Keratinocyte (primary cell): ENCODE data around the gene IGSF8. TPM values are rescaled to one million over a fixed set of nuclear protein-coding genes. Genes with fewer than 3 reads are reported as not detected.

Experiments used
- DNase-seq: peaks from one replicate; pipeline ENCODE4 v3.0.0-alpha.2; 2011; ENCODE audit warnings: low read depth, missing footprints, low spot score
- FAIRE-seq: peaks from 2 replicates; lab custom pipeline; 2011; peaks lifted over from hg19 to GRCh38; lab: Jason Lieb, UNC
- H2AFZ ChIP-seq: 2 replicates; pipeline ENCODE4 v1.6.0; 2012; ENCODE audit warnings: low read length, control low read depth, inconsistent platforms; ENCODE audit not compliant: control insufficient read depth
- H3K27ac ChIP-seq: 2 replicates; pipeline ENCODE4 v1.5.1; 2011; ENCODE audit warnings: low read length; ENCODE audit not compliant: control insufficient read depth, insufficient read depth
- H3K27me3 ChIP-seq: 3 replicates; pipeline ENCODE4 v1.6.0; 2011; ENCODE audit warnings: low read length; ENCODE audit not compliant: control insufficient read depth, insufficient read depth; ENCODE audit errors: extremely low read depth
- H3K36me3 ChIP-seq, 2 experiments: 2 replicates in 1 of 2; 3 replicates in 1 of 2; pipeline ENCODE4 v1.5.1; 2011; ENCODE audit warnings: low read length in 2 of 2, mild to moderate bottlenecking in 1 of 2; ENCODE audit not compliant: control insufficient read depth in 2 of 2, insufficient read depth in 2 of 2; ENCODE audit errors: extremely low read depth in 1 of 2
- H3K4me1 ChIP-seq: 3 replicates; pipeline ENCODE4 v1.5.1; 2011; ENCODE audit warnings: low read length; ENCODE audit not compliant: control insufficient read depth, insufficient read depth; ENCODE audit errors: extremely low read depth
- H3K4me2 ChIP-seq: 3 replicates; pipeline ENCODE4 v1.6.0; 2011; ENCODE audit warnings: low read depth, low read length; ENCODE audit not compliant: control insufficient read depth, insufficient read depth; ENCODE audit errors: extremely low read depth
- H3K4me3 ChIP-seq, 3 experiments: fragments of 200-600 bp in 1 of 3; sonication (generic) in 1 of 3; 2 replicates in 2 of 3; 3 replicates in 1 of 3; pipeline ENCODE4 v1.5.1; 2011 to 2016; ENCODE audit warnings: low read length in 3 of 3, mild to moderate bottlenecking in 3 of 3, control low read depth in 2 of 3, inconsistent platforms in 1 of 3, low read depth in 1 of 3, mixed read lengths in 1 of 3, mixed run types in 1 of 3, moderate library complexity in 1 of 3; ENCODE audit not compliant: control insufficient read depth in 2 of 3, insufficient read depth in 2 of 3; ENCODE audit errors: extremely low read depth in 1 of 3
- H3K79me2 ChIP-seq: 2 replicates; pipeline ENCODE4 v1.6.0; 2012; ENCODE audit warnings: low read length; ENCODE audit not compliant: control insufficient read depth, insufficient read depth
- H3K9ac ChIP-seq: 3 replicates; pipeline ENCODE4 v1.6.0; 2011; ENCODE audit warnings: low read length; ENCODE audit not compliant: control insufficient read depth, insufficient read depth; ENCODE audit errors: extremely low read depth
- H3K9me1 ChIP-seq: 3 replicates; pipeline ENCODE4 v1.6.0; 2011; ENCODE audit warnings: low read length; ENCODE audit not compliant: control insufficient read depth, insufficient read depth; ENCODE audit errors: extremely low read depth
- H3K9me3 ChIP-seq: 2 replicates; pipeline ENCODE4 v1.5.1; 2012; ENCODE audit warnings: low read depth, low read length; ENCODE audit not compliant: control insufficient read depth
- H4K20me1 ChIP-seq: 3 replicates; pipeline ENCODE4 v1.6.0; 2011; ENCODE audit warnings: low read length; ENCODE audit not compliant: control insufficient read depth, insufficient read depth; ENCODE audit errors: extremely low read depth
- CTCF ChIP-seq, 3 experiments: IDR thresholded peaks in 1 of 3; conservative IDR thresholded peaks in 1 of 3; optimal IDR thresholded peaks in 1 of 3; 2 replicates in 2 of 3; 3 replicates in 1 of 3; pipeline versions ENCODE3 to v1.5.1; 2011; ENCODE audit warnings: low read length in 3 of 3, mild to moderate bottlenecking in 3 of 3, moderate library complexity in 2 of 3, control low read depth in 1 of 3, inconsistent platforms in 1 of 3; ENCODE audit not compliant: insufficient read depth in 2 of 3; ENCODE audit errors: extremely low read depth in 1 of 3
- EZH2 ChIP-seq: IDR thresholded peaks from one replicate; pipeline ENCODE4 v1.6.1; 2012; ENCODE audit warnings: inconsistent platforms, mild to moderate bottlenecking, low read length, moderate library complexity
- dilution Hi-C: fragments of 300-500 bp; cut with MboI; formaldehyde crosslinking; loops from one replicate; pipeline ENCODE4 v1.7.0; 2020; ENCODE audit warnings: low sequenced_read_pairs; ENCODE audit not compliant: extremely low pct_ligation_motif_present
- polyA plus RNA-seq, 5 experiments: library from polyadenylated mRNA; depleted of rRNA in 3 of 5; stranded (reverse) in 3 of 5; stranded (forward) in 1 of 5; unstranded in 1 of 5; fragments of >200 nt; gene quantifications; 1 replicate in 1 of 5; 2 replicates in 3 of 5; 3 replicates in 1 of 5; pipeline versions ENCODE4 v1.2.1 to v1.2.3, GENCODE V29; 2011 to 2012; ENCODE audit warnings: missing spikeins in 2 of 5, low read depth in 1 of 5, low replicate concordance in 1 of 5

The IGSF8 gene
- polyA plus RNA-seq, 1 donor (not counting 4 experiments of a cell fraction or from before 2014, with no cell fraction given), result 16.5 TPM

- Histone ChIP-seq H3K4me3 (no peak overlapping the region), H3K27ac (no peak overlapping the region), H3K27me3 (no peaks in the 10 kb centered on the region), H3K36me3 (peaks cover 8 to 19% of the 10 kb centered on the region in 2 experiments), H3K79me2 (peaks cover 9% of the 10 kb centered on the region), H2AFZ (no peak overlapping the region), H3K9me3 (no peaks in the 10 kb centered on the region), H3K4me2 (no peak overlapping the region), H4K20me1 (no peaks in the 10 kb centered on the region), H3K4me1 (peaks cover 17% of the 10 kb centered on the region), H3K9ac (no peak overlapping the region), H3K9me1 (peaks cover 3% of the 10 kb centered on the region)
- TF ChIP-seq CTCF (optimal IDR thresholded peaks at IDR 0.05 in 1 of 3, IDR thresholded peaks at IDR 0.05 in 1 of 3, conservative IDR thresholded peaks at IDR 0.05 in 1 of 3; ENCODE audit: extremely low read depth in 1 of 3, insufficient read depth in 2 of 3, low read length in 3 of 3) (no peak), EZH2 (no peak)
- FAIRE-seq (no peak), DNase-seq (no peak)
- dilution Hi-C loops, result no loop called here
These were observed 3.6 kb downstream of the IGSF8 start for GRCh38 chr1:160094806-160095205.

GRCh38 chr1:160094291-160094625 lies 4.2 kb downstream of the IGSF8 start:
- FAIRE-seq (no peak), DNase-seq (no peak)
- dilution Hi-C loops, result no loop called here
- Histone ChIP-seq H4K20me1 (no peaks in the 10 kb centered on the region), H3K9me3 (no peaks in the 10 kb centered on the region), H3K4me2 (no peak overlapping the region), H2AFZ (no peak overlapping the region), H3K9ac (no peak overlapping the region), H3K4me3 (no peak overlapping the region), H3K4me1 (peaks cover 17% of the 10 kb centered on the region), H3K27me3 (no peaks in the 10 kb centered on the region), H3K9me1 (peaks cover 3% of the 10 kb centered on the region), H3K27ac (no peak overlapping the region), H3K79me2 (peaks cover 9% of the 10 kb centered on the region), H3K36me3 (peaks cover 10 to 19% of the 10 kb centered on the region in 2 experiments)
- no peak for TF ChIP-seq EZH2
- no peak for TF ChIP-seq CTCF (optimal IDR thresholded peaks at IDR 0.05 in 1 of 3, IDR thresholded peaks at IDR 0.05 in 1 of 3, conservative IDR thresholded peaks at IDR 0.05 in 1 of 3; ENCODE audit: extremely low read depth in 1 of 3, insufficient read depth in 2 of 3, low read length in 3 of 3)
